Peyer's patch (tissue), 4 donors: ENCODE results near the gene INPP5A. TPM values are rescaled to one million over a fixed set of nuclear protein-coding genes. Genes with fewer than 3 reads are reported as not detected.

Experiments
- DNase-seq, 3 donors: peaks; one replicate each; pipeline ENCODE4 v3.0.0-alpha.2; 2017 to 2019
- H3K27ac ChIP-seq, 4 donors: fragments of 200-600 bp; sonication (generic); one replicate each; pipeline ENCODE4 v1.5.1; 2016 to 2019
- H3K27me3 ChIP-seq, 2 donors: fragments of 200-600 bp; sonication (generic); one replicate each; pipeline ENCODE4 v1.5.1; 2019
- H3K36me3 ChIP-seq, 3 donors: fragments of 200-600 bp; sonication (generic); one replicate each; pipeline ENCODE4 v1.5.1; 2016 to 2019
- H3K4me1 ChIP-seq, 4 donors: fragments of 200-600 bp; sonication (generic); one replicate each; pipeline ENCODE4 v1.5.1; 2016 to 2019
- H3K4me3 ChIP-seq, 4 donors: fragments of 200-600 bp; sonication (generic); 1 replicate in 3 of 4; 2 replicates in 1 of 4; pipeline ENCODE4 v1.5.1; 2016 to 2019; ENCODE audit warnings: mild to moderate bottlenecking in 1 of 4
- H3K9me3 ChIP-seq, 4 donors: fragments of 200-600 bp; sonication (generic); one replicate each; pipeline ENCODE4 v1.5.1; 2016 to 2019; ENCODE audit warnings: mild to moderate bottlenecking in 1 of 4
- CTCF ChIP-seq, 6 experiments: fragments of 450-650 bp in 4 of 6; fragments of 200-600 bp in 2 of 6; sonication (generic) in 1 of 6; IDR thresholded peaks; one replicate each; pipeline ENCODE4 v1.5.1; 2017 to 2019; ENCODE audit warnings: antibody characterized with exemption in 6 of 6, mild to moderate bottlenecking in 3 of 6, moderate library complexity in 1 of 6
- POLR2A ChIP-seq, 2 donors: fragments of 450-650 bp; IDR thresholded peaks; one replicate each; pipeline ENCODE4 v1.5.1; 2017; ENCODE audit warnings: antibody characterized with exemption in 2 of 2, mild to moderate bottlenecking in 2 of 2, moderate library complexity in 2 of 2
- total RNA-seq, 4 donors: library from RNA; depleted of rRNA; stranded (reverse); fragments of >200 nt; gene quantifications; one replicate each; pipeline ENCODE4 v1.1.0, GENCODE V29; 2016

INPP5A gene
- total RNA-seq, 4 donors from 2014 or later: 33.8 to 76.4 (median 38.1) TPM

GRCh38 chr10:132492323-132493025, 45.1 kb upstream of the INPP5A start:
- Histone ChIP-seq H3K9me3 (no peaks in the 10 kb centered on the region), H3K27ac (peak overlapping the region in 2 of 4 donors; percentile 29 to 39), H3K36me3 (no peaks in the 10 kb centered on the region), H3K27me3 (no peaks in the 10 kb centered on the region), H3K4me1 (no peaks in the 10 kb centered on the region), H3K4me3 (no peak overlapping the region)
- TF ChIP-seq POLR2A (IDR thresholded peaks at IDR 0.05) (no peak), CTCF (IDR thresholded peaks at IDR 0.05) (no peak)
- peak in 1 of 3 donors; percentile 51 for DNase-seq

- H3K9me3 ChIP-seq: no peaks in the 10 kb centered on the region
- no peaks in the 10 kb centered on the region for H3K36me3 ChIP-seq
- TF ChIP-seq CTCF (IDR thresholded peaks at IDR 0.05) (no peak), POLR2A (IDR thresholded peaks at IDR 0.05) (no peak)
- peak in 1 of 3 donors; percentile 41 for DNase-seq
- H3K4me1 ChIP-seq: no peaks in the 10 kb centered on the region
- peak overlapping the region in 1 of 4 donors; percentile 29 for H3K27ac ChIP-seq
- H3K27me3 ChIP-seq: no peaks in the 10 kb centered on the region
- no peak overlapping the region for H3K4me3 ChIP-seq
These were observed 44.3 kb upstream of the INPP5A start for GRCh38 chr10:132493246-132493755.

GRCh38 chr10:132493756-132494290, 43.8 kb upstream of the INPP5A start:
- Histone ChIP-seq H3K4me1 (no peaks in the 10 kb centered on the region), H3K9me3 (no peaks in the 10 kb centered on the region), H3K36me3 (no peaks in the 10 kb centered on the region), H3K4me3 (no peak overlapping the region), H3K27me3 (no peaks in the 10 kb centered on the region), H3K27ac (no peak overlapping the region)
- no peak for TF ChIP-seq CTCF (IDR thresholded peaks at IDR 0.05)
- no peak for TF ChIP-seq POLR2A (IDR thresholded peaks at IDR 0.05)
- DNase-seq: peak in 1 of 3 donors; percentile 34

- Histone ChIP-seq H3K27me3 (no peaks in the 10 kb centered on the region), H3K4me1 (no peaks in the 10 kb centered on the region), H3K27ac (no peak overlapping the region), H3K9me3 (no peaks in the 10 kb centered on the region), H3K4me3 (no peak overlapping the region), H3K36me3 (no peaks in the 10 kb centered on the region)
- no peak for TF ChIP-seq CTCF (IDR thresholded peaks at IDR 0.05)
- TF ChIP-seq POLR2A (IDR thresholded peaks at IDR 0.05): no peak
- no peak for DNase-seq
These were observed 42.5 kb upstream of the INPP5A start for GRCh38 chr10:132494866-132495630.

- Histone ChIP-seq H3K4me3 (no peak overlapping the region), H3K27me3 (no peaks in the 10 kb centered on the region), H3K27ac (no peak overlapping the region), H3K36me3 (no peaks in the 10 kb centered on the region), H3K9me3 (no peaks in the 10 kb centered on the region), H3K4me1 (no peaks in the 10 kb centered on the region)
- DNase-seq: peak in 1 of 3 donors; percentile 16
- no peak for TF ChIP-seq POLR2A (IDR thresholded peaks at IDR 0.05)
- TF ChIP-seq CTCF (IDR thresholded peaks at IDR 0.05): no peak
These were observed 41.1 kb upstream of the INPP5A start for GRCh38 chr10:132496360-132497062.
